ENCODE measurements around the gene C1QTNF12. TPM values are rescaled to one million over a fixed set of nuclear protein-coding genes. Genes with fewer than 3 reads are reported as not detected.

C1QTNF12 gene
- total RNA-seq, 4 donors from 2014 or later = 4.3 to 23.5 (median 7.1) TPM

GRCh38 chr1:1213345-1214265 lies 32.9 kb downstream of the C1QTNF12 start, which contains the start of gene TNFRSF4:
Gene TNFRSF4 (minus strand): TSS chr1:1214153. CDS start chr1:1214127, 26 bp downstream.
- H3K27ac ChIP-seq = no peak within 1 kb of the TSS
- TF ChIP-seq, protein P1, sequence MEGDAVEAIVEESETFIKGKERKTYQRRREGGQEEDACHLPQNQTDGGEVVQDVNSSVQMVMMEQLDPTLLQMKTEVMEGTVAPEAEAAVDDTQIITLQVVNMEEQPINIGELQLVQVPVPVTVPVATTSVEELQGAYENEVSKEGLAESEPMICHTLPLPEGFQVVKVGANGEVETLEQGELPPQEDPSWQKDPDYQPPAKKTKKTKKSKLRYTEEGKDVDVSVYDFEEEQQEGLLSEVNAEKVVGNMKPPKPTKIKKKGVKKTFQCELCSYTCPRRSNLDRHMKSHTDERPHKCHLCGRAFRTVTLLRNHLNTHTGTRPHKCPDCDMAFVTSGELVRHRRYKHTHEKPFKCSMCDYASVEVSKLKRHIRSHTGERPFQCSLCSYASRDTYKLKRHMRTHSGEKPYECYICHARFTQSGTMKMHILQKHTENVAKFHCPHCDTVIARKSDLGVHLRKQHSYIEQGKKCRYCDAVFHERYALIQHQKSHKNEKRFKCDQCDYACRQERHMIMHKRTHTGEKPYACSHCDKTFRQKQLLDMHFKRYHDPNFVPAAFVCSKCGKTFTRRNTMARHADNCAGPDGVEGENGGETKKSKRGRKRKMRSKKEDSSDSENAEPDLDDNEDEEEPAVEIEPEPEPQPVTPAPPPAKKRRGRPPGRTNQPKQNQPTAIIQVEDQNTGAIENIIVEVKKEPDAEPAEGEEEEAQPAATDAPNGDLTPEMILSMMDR (IDR thresholded peaks at IDR 0.05) = no peak
- TF ChIP-seq EP300 (IDR thresholded peaks at IDR 0.05) (no peak), POLR2A (IDR thresholded peaks at IDR 0.05) (no peak), POLR2AphosphoS5 (IDR thresholded peaks at IDR 0.05) (no peak)
- H3K4me3 ChIP-seq = peak within 1 kb of the TSS; percentile 32

DNA sequence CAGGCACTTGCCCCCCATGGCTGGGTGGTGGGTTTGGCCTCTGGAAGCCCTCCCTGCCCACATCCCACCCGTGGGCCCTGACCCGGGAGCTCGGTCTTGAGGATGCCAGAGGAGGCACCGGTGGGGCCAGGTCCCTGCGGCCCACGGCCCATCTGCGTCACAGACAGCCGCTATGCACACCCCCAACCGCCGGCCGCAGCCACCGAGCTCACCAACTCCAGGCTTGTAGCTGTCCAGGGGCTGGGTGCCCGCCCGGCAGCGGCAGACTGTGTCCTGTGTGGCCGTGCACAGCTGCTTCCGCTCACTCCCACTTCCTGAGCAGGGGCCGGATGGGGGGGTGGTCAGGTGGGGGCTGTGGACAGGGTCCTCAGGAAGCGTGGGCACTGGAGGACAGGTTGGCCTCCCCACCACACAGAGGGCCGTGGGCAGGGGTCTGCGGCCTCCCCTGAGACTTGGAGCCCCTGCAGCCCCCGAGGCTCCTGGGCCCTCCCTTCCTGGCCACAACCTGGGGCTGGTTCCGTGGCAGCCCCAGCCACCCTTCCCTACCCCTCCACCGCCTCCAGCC lies 33.7 kb downstream of the C1QTNF12 start:
- Histone ChIP-seq H3K4me1 (peaks cover 43% of the 10 kb centered on the region), H3K27ac (no peak overlapping the region)
- no CpG with 5 or more reads among the region's 24 CpGs for WGBS

More at GRCh38 chr1:1213345-1214265, 32.9 kb downstream of the C1QTNF12 start, which contains the start of gene TNFRSF4:
- WGBS = 32% methylated on average over 18 of the region's 56 CpGs
- Histone ChIP-seq H3K9me3 (no peaks in the 10 kb centered on the region), H3K4me1 (peaks cover 41% of the 10 kb centered on the region), H3K27me3 (no peaks in the 10 kb centered on the region), H3K36me3 (peaks cover 27% of the 10 kb centered on the region)
- no peak for DNase-seq (ENCODE audit: low spot score in 2 of 2)

DNA sequence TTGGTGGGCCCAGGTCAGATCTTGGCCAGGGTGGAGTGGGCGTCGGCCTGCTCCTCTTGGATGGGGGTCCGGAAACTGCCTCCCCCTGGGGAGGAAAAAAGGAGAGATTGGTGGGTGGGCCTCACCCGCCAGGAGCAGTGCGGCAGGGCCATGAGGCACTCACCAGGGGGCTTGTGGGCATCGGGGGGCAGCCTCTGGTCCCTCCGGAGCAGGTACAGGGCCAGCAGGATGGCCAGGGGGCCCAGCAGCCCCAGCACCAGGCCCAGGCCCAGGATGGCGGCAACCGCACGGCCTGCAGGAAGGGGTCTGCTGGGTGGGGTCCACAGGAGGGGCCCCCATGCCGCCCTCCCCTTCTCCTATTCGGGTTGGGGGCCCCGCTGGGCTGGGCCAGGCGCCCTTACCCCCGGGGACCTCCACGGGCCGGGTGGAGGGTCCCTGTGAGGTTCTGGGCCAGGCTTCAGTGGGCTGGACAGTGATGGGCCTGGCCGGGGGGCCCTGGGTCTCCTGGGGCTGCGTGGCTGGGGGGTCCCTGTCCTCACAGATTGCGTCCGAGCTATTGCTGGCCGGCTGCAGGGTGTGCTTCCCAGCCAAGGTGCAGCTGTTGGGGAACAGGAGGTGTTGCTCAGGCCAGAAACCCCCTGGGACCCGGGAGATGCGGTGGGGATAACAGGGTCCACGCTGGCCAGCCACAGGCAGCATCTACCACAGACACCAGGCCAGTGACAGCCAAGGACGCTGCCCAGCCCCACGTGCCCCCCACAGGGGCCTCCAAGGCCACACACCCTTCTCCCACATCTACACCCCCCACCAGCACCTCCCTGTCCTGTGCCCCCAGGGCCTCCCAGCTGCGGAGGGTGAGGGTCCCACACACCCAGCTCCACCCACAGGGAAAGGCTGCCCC lies 34.7 kb downstream of the C1QTNF12 start:
- TF ChIP-seq EP300 (IDR thresholded peaks at IDR 0.05) (no peak), POLR2A (IDR thresholded peaks at IDR 0.05) (no peak), POLR2AphosphoS5 (IDR thresholded peaks at IDR 0.05) (no peak)
- TF ChIP-seq, protein P1 (IDR thresholded peaks at IDR 0.05) = no peak
- Histone ChIP-seq H3K4me3 (peak overlapping the region; percentile 32), H3K36me3 (peaks cover 9% of the 10 kb centered on the region), H3K27ac (no peak overlapping the region), H3K9me3 (no peaks in the 10 kb centered on the region), H3K4me1 (peaks cover 50% of the 10 kb centered on the region), H3K27me3 (peaks cover 6% of the 10 kb centered on the region)
- DNase-seq (ENCODE audit: low spot score in 2 of 2) = no peak
- WGBS = 83% methylated on average over 8 of the region's 28 CpGs

More for the DNA sequence above, 33.7 kb downstream of the C1QTNF12 start:
- TF ChIP-seq EP300 (IDR thresholded peaks at IDR 0.05) = no peak
- TF ChIP-seq POLR2AphosphoS5 (IDR thresholded peaks at IDR 0.05) = no peak
- TF ChIP-seq, protein P1 (IDR thresholded peaks at IDR 0.05) = no peak
- TF ChIP-seq POLR2A (IDR thresholded peaks at IDR 0.05) = no peak
- H3K27me3 ChIP-seq = no peaks in the 10 kb centered on the region
- peaks cover 20% of the 10 kb centered on the region for H3K36me3 ChIP-seq
- DNase-seq (ENCODE audit: low spot score in 2 of 2) = no peak
- no peaks in the 10 kb centered on the region for H3K9me3 ChIP-seq
- peak overlapping the region; percentile 32 for H3K4me3 ChIP-seq

GRCh38 chr1:1210726-1211540 lies 35.6 kb downstream of the C1QTNF12 start:
- WGBS = 94% methylated on average over 10 of the region's 31 CpGs
- peak in 1 of 2 donors; percentile 59 for DNase-seq (ENCODE audit: low spot score in 2 of 2)
- Histone ChIP-seq H3K27me3 (peaks cover 14% of the 10 kb centered on the region), H3K4me3 (no peak overlapping the region), H3K27ac (no peak overlapping the region), H3K4me1 (peaks cover 58% of the 10 kb centered on the region), H3K9me3 (no peaks in the 10 kb centered on the region), H3K36me3 (peaks cover under 1% of the 10 kb centered on the region)
- TF ChIP-seq POLR2A (IDR thresholded peaks at IDR 0.05) (no peak), POLR2AphosphoS5 (IDR thresholded peaks at IDR 0.05) (no peak), EP300 (IDR thresholded peaks at IDR 0.05) (no peak)
- TF ChIP-seq, protein P1 (IDR thresholded peaks at IDR 0.05) = no peak

Data from suprapubic skin (tissue), 4 donors.